HUES48 (cell line): ENCODE measurements around the gene APOB.

Source experiments
- H3K27ac ChIP-seq: one replicate; pipeline ENCODE4 v1.7.0; 2013; ENCODE audit warnings: low read depth, low read length, inconsistent platforms
- H3K27me3 ChIP-seq: 2 replicates; pipeline ENCODE4 v1.6.1; 2013; ENCODE audit warnings: mild to moderate bottlenecking, low read length; ENCODE audit not compliant: control insufficient read depth, insufficient read depth
- H3K36me3 ChIP-seq: 2 replicates; pipeline ENCODE4 v1.6.1; 2013; ENCODE audit warnings: low read length; ENCODE audit not compliant: control insufficient read depth, insufficient read depth
- H3K4me1 ChIP-seq: 2 replicates; pipeline ENCODE4 v1.6.1; 2013; ENCODE audit warnings: mild to moderate bottlenecking, low read length; ENCODE audit not compliant: control insufficient read depth, insufficient read depth
- H3K4me3 ChIP-seq: 2 replicates; pipeline ENCODE4 v1.5.1; 2013; ENCODE audit warnings: mild to moderate bottlenecking, low read depth, low read length
- H3K9ac ChIP-seq: 2 replicates; pipeline ENCODE4 v1.6.1; 2013; ENCODE audit warnings: mild to moderate bottlenecking, low read depth, low read length, moderate library complexity
- H3K9me3 ChIP-seq: 2 replicates; pipeline ENCODE4 v1.6.1; 2013; ENCODE audit warnings: low read length; ENCODE audit not compliant: control insufficient read depth, insufficient read depth

The APOB gene

GRCh38 chr2:21020668-21021288, 23.1 kb downstream of the APOB start:
- Histone ChIP-seq H3K36me3 (no peaks in the 10 kb centered on the region), H3K4me1 (no peaks in the 10 kb centered on the region), H3K9ac (no peak overlapping the region), H3K27ac (no peak overlapping the region), H3K4me3 (no peak overlapping the region), H3K9me3 (no peaks in the 10 kb centered on the region), H3K27me3 (no peaks in the 10 kb centered on the region)

- no peaks in the 10 kb centered on the region for H3K27me3 ChIP-seq
- H3K9ac ChIP-seq = no peak overlapping the region
- no peaks in the 10 kb centered on the region for H3K9me3 ChIP-seq
- H3K27ac ChIP-seq = no peak overlapping the region
- no peak overlapping the region for H3K4me3 ChIP-seq
- H3K4me1 ChIP-seq = no peaks in the 10 kb centered on the region
- no peaks in the 10 kb centered on the region for H3K36me3 ChIP-seq
Measured at GRCh38 chr2:21020031-21020667, 23.7 kb downstream of the APOB start.

GRCh38 chr2:21019678-21020021, 24.2 kb downstream of the APOB start:
- no peaks in the 10 kb centered on the region for H3K36me3 ChIP-seq
- H3K27ac ChIP-seq = no peak overlapping the region
- no peaks in the 10 kb centered on the region for H3K4me1 ChIP-seq
- H3K27me3 ChIP-seq = no peaks in the 10 kb centered on the region
- no peak overlapping the region for H3K9ac ChIP-seq
- H3K9me3 ChIP-seq = no peaks in the 10 kb centered on the region
- no peak overlapping the region for H3K4me3 ChIP-seq

- no peaks in the 10 kb centered on the region for H3K9me3 ChIP-seq
- no peak overlapping the region for H3K4me3 ChIP-seq
- no peaks in the 10 kb centered on the region for H3K27me3 ChIP-seq
- no peak overlapping the region for H3K9ac ChIP-seq
- no peak overlapping the region for H3K27ac ChIP-seq
- H3K4me1 ChIP-seq = no peaks in the 10 kb centered on the region
- no peaks in the 10 kb centered on the region for H3K36me3 ChIP-seq
Measured at GRCh38 chr2:21019000-21019677, 24.7 kb downstream of the APOB start.

- Histone ChIP-seq H3K36me3 (no peaks in the 10 kb centered on the region), H3K27me3 (no peaks in the 10 kb centered on the region), H3K27ac (no peak overlapping the region), H3K9ac (no peak overlapping the region), H3K4me1 (no peaks in the 10 kb centered on the region), H3K9me3 (no peaks in the 10 kb centered on the region), H3K4me3 (no peak overlapping the region)
Measured at GRCh38 chr2:21018290-21018689, 25.6 kb downstream of the APOB start.

- no peak overlapping the region for H3K27ac ChIP-seq
- no peaks in the 10 kb centered on the region for H3K9me3 ChIP-seq
- H3K4me3 ChIP-seq = no peak overlapping the region
- H3K27me3 ChIP-seq = no peaks in the 10 kb centered on the region
- no peaks in the 10 kb centered on the region for H3K36me3 ChIP-seq
- H3K4me1 ChIP-seq = no peaks in the 10 kb centered on the region
- no peak overlapping the region for H3K9ac ChIP-seq
Measured at GRCh38 chr2:21017748-21018276, 26.1 kb downstream of the APOB start.

- no peak overlapping the region for H3K27ac ChIP-seq
- H3K4me1 ChIP-seq = no peaks in the 10 kb centered on the region
- H3K9ac ChIP-seq = no peak overlapping the region
- H3K9me3 ChIP-seq = no peaks in the 10 kb centered on the region
- no peak overlapping the region for H3K4me3 ChIP-seq
- H3K36me3 ChIP-seq = no peaks in the 10 kb centered on the region
- H3K27me3 ChIP-seq = no peaks in the 10 kb centered on the region
Measured at GRCh38 chr2:21015281-21015645, 28.6 kb downstream of the APOB start.

GRCh38 chr2:21014364-21015280, 29.3 kb downstream of the APOB start:
- H3K4me1 ChIP-seq = no peaks in the 10 kb centered on the region
- H3K27me3 ChIP-seq = no peaks in the 10 kb centered on the region
- H3K27ac ChIP-seq = no peak overlapping the region
- H3K4me3 ChIP-seq = no peak overlapping the region
- H3K9me3 ChIP-seq = no peaks in the 10 kb centered on the region
- H3K36me3 ChIP-seq = no peaks in the 10 kb centered on the region
- no peak overlapping the region for H3K9ac ChIP-seq

- H3K9ac ChIP-seq = no peak overlapping the region
- H3K27me3 ChIP-seq = no peaks in the 10 kb centered on the region
- H3K36me3 ChIP-seq = no peaks in the 10 kb centered on the region
- no peak overlapping the region for H3K27ac ChIP-seq
- H3K4me1 ChIP-seq = no peaks in the 10 kb centered on the region
- H3K9me3 ChIP-seq = no peaks in the 10 kb centered on the region
- H3K4me3 ChIP-seq = no peak overlapping the region
Measured at GRCh38 chr2:21013043-21013816, 30.6 kb downstream of the APOB start.

- H3K9ac ChIP-seq = no peak overlapping the region
- H3K27me3 ChIP-seq = no peaks in the 10 kb centered on the region
- H3K9me3 ChIP-seq = no peaks in the 10 kb centered on the region
- H3K4me1 ChIP-seq = no peaks in the 10 kb centered on the region
- no peak overlapping the region for H3K27ac ChIP-seq
- H3K4me3 ChIP-seq = no peak overlapping the region
- H3K36me3 ChIP-seq = no peaks in the 10 kb centered on the region
Measured at GRCh38 chr2:21012557-21012937, 31.3 kb downstream of the APOB start.
